ENCODE data around the gene DENND11.

DENND11 gene

GRCh38 chr7:141686074-141686473 lies 15.9 kb downstream of the DENND11 start:
- H3K4me3 ChIP-seq (ENCODE audit: low read depth, low read length) = no peak overlapping the region
- TF ChIP-seq, protein P1, sequence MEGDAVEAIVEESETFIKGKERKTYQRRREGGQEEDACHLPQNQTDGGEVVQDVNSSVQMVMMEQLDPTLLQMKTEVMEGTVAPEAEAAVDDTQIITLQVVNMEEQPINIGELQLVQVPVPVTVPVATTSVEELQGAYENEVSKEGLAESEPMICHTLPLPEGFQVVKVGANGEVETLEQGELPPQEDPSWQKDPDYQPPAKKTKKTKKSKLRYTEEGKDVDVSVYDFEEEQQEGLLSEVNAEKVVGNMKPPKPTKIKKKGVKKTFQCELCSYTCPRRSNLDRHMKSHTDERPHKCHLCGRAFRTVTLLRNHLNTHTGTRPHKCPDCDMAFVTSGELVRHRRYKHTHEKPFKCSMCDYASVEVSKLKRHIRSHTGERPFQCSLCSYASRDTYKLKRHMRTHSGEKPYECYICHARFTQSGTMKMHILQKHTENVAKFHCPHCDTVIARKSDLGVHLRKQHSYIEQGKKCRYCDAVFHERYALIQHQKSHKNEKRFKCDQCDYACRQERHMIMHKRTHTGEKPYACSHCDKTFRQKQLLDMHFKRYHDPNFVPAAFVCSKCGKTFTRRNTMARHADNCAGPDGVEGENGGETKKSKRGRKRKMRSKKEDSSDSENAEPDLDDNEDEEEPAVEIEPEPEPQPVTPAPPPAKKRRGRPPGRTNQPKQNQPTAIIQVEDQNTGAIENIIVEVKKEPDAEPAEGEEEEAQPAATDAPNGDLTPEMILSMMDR (IDR thresholded peaks at IDR 0.05; ENCODE audit: borderline replicate concordance, insufficient read depth, low read depth, low read length) = no peak

- TF ChIP-seq, protein P1 (IDR thresholded peaks at IDR 0.05; ENCODE audit: borderline replicate concordance, insufficient read depth, low read depth, low read length) = no peak
- H3K4me3 ChIP-seq (ENCODE audit: low read depth, low read length) = no peak overlapping the region
Observed at GRCh38 chr7:141685285-141686023, 16.5 kb downstream of the DENND11 start.

DNA sequence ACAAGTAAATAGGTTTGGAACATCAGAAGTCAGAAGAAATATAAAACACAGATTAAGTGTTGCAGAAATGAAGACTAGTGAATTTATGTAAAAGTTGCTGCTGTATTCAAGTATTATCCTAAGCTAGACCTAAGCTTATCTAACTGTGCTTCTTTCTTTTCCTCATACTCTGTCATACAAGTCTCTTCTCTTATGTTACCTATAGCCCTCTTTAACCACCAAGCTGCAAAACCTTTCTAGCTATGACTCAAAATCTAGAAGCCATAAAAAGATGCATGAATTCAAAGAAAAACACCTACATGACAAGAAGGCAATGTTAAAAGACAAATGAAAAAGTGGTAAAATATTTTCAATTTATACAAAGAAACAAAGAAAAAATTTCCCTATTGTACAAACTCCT lies 23.0 kb downstream of the DENND11 start:
- TF ChIP-seq, protein P1 (IDR thresholded peaks at IDR 0.05; ENCODE audit: borderline replicate concordance, insufficient read depth, low read depth, low read length) = no peak
- no peak overlapping the region for H3K4me3 ChIP-seq (ENCODE audit: low read depth, low read length)

DNA sequence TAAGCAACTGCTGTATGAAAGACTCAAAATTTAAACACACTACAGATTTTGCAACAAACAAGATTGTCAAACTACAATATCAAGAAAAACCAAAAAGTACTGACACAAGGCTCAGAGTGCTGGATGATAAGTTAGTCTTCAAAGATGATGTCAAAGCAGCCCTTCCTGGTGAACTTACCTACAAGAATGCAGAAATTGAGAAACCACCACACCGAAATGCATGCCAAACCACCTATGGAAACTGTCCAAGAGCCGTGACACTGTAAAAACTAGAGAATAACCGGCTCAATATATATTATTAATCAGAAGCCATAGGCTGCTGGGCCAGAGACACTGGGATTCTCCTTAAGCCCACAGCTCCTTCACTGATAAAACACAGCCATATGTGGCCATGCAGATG lies 25.3 kb downstream of the DENND11 start:
- TF ChIP-seq, protein P1 (IDR thresholded peaks at IDR 0.05; ENCODE audit: borderline replicate concordance, insufficient read depth, low read depth, low read length) = no peak
- no peak overlapping the region for H3K4me3 ChIP-seq (ENCODE audit: low read depth, low read length)

DNA sequence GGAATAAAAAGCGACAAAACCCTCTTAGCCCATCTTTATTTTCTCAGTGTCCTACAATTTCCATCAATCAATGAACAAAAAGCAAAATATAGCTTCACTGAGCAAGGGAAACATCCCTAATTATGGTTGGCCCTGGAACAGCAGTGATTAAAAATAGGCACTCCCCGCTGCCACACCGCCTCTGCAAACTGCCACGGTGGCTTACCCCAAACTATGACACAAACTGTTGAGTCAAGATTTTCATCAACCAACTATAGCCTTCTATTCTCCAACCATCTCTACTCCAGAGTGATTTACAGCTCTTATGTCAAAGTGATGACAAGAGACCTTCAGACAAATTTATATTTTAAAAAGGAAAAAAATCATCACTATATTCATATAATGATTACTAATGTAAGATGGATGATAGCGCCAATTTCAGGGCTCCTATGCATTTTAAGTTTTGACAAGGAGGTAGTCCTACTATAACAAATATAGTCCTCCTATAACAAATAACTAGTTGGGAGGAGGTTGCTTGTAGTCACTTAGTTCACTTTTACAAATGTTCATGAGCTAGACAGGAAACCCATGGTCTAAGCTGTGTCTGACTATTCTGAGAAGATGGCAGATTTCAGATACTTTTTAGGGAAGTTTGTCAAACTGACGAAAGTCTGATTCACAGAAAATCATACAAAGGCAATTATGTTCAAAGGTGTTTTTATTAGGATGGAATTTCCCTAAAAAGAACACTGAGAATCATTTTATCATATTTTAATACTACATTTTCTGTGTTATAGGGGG lies 26.3 kb downstream of the DENND11 start:
- TF ChIP-seq, protein P1 (IDR thresholded peaks at IDR 0.05; ENCODE audit: borderline replicate concordance, insufficient read depth, low read depth, low read length) = no peak
- no peak overlapping the region for H3K4me3 ChIP-seq (ENCODE audit: low read depth, low read length)

DNA sequence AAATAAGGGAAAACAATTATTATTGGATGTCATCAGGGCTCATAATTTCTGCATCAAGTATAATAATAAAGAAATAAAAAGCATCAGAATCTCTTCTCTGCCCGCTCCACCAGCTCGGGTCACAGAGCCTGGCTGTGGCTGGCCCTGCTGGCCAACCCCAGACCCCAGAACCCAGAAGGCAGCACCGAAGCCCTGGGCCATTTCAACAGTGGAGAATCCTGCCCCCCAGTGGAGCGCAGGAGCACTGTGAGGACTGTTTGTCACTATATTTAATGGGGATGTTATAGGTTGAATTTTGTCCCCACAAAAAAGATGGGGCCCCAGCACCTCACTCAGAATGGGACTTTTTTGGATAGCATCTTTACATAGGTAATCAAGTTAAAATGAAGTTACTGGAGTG lies 27.3 kb downstream of the DENND11 start:
- TF ChIP-seq, protein P1 (IDR thresholded peaks at IDR 0.05; ENCODE audit: borderline replicate concordance, insufficient read depth, low read depth, low read length) = peak; percentile 37; the same call in 1 of the 2 replicates
- H3K4me3 ChIP-seq (ENCODE audit: low read depth, low read length) = no peak overlapping the region
